Naive thymus-derived CD4-positive, alpha-beta T cell (primary cell): ENCODE data around the gene ADGRL2. TPM values are rescaled to one million over a fixed set of nuclear protein-coding genes. Genes with fewer than 3 reads are reported as not detected.

Experiments used
- ATAC-seq: fragments of 150-1000 bp; cut with Tn5 transposase; 2 replicates; pipeline ENCODE4 v1.10.0; 2021; ENCODE audit warnings: mild to moderate bottlenecking, moderate library complexity
- CTCF ChIA-PET: fragments of 350-600 bp; sonication (Branson Sonifier 250); formaldehyde crosslinking; loops from one replicate; lab custom pipeline; 2021; ENCODE audit warnings: antibody characterized with exemption; lab: Charles Lee
- POLR2A ChIA-PET: fragments of 350-600 bp; sonication (Branson Sonifier 250); formaldehyde crosslinking; loops from one replicate; lab custom pipeline; 2021; ENCODE audit warnings: antibody characterized with exemption, inconsistent platforms; lab: Charles Lee
- DNase-seq, 9 donors: peaks; one replicate each; pipeline versions ENCODE4 v3.0.0 to v3.0.0-alpha.2; 2020 to 2022; ENCODE audit warnings: mixed read lengths in 1 of 9
- H3K27ac ChIP-seq: one replicate; pipeline ENCODE4 v1.7.0; 2013; ENCODE audit warnings: mild to moderate bottlenecking, low read depth, low read length, moderate library complexity
- H3K27me3 ChIP-seq, 2 donors: one replicate each; pipeline ENCODE4 v1.7.0; 2013; ENCODE audit warnings: low read length in 2 of 2, mild to moderate bottlenecking in 2 of 2, moderate library complexity in 2 of 2; ENCODE audit not compliant: control insufficient read depth in 2 of 2, insufficient read depth in 2 of 2
- H3K36me3 ChIP-seq, 3 experiments: 1 replicate in 2 of 3; 2 replicates in 1 of 3; pipeline ENCODE4 v1.7.0; 2013; ENCODE audit warnings: low read length in 3 of 3, mild to moderate bottlenecking in 3 of 3, moderate library complexity in 1 of 3; ENCODE audit not compliant: insufficient read depth in 3 of 3, control insufficient read depth in 2 of 3
- H3K4me1 ChIP-seq, 2 donors: one replicate each; pipeline ENCODE4 v1.7.0; 2013; ENCODE audit warnings: low read length in 2 of 2, mild to moderate bottlenecking in 2 of 2, moderate library complexity in 1 of 2; ENCODE audit not compliant: control insufficient read depth in 2 of 2, insufficient read depth in 2 of 2
- H3K4me3 ChIP-seq: 2 replicates; pipeline ENCODE4 v1.7.0; 2013; ENCODE audit warnings: mild to moderate bottlenecking, low read length
- H3K9me3 ChIP-seq, 3 experiments: 1 replicate in 2 of 3; 2 replicates in 1 of 3; pipeline ENCODE4 v1.7.0; 2013; ENCODE audit warnings: low read length in 3 of 3; ENCODE audit not compliant: control insufficient read depth in 2 of 3
- H3K27ac Mint-ChIP-seq, 9 donors: one replicate each; pipeline ENCODE4 v1.8.0; 2020 to 2022; ENCODE audit warnings: mixed read lengths in 9 of 9, mild to moderate bottlenecking in 8 of 9, moderate library complexity in 5 of 9, inconsistent platforms in 2 of 9
- H3K27me3 Mint-ChIP-seq, 5 donors: one replicate each; pipeline ENCODE4 v1.8.0; 2021 to 2022; ENCODE audit warnings: mixed read lengths in 5 of 5, mild to moderate bottlenecking in 1 of 5
- H3K36me3 Mint-ChIP-seq, 5 donors: one replicate each; pipeline ENCODE4 v1.8.0; 2020 to 2022; ENCODE audit warnings: mixed read lengths in 5 of 5, mild to moderate bottlenecking in 3 of 5, inconsistent platforms in 1 of 5
- H3K4me1 Mint-ChIP-seq, 7 donors: one replicate each; pipeline ENCODE4 v1.8.0; 2020 to 2022; ENCODE audit warnings: mixed read lengths in 7 of 7, mild to moderate bottlenecking in 3 of 7, inconsistent platforms in 1 of 7
- H3K4me3 Mint-ChIP-seq, 10 donors: one replicate each; pipeline ENCODE4 v1.8.0; 2020 to 2022; ENCODE audit warnings: mild to moderate bottlenecking in 10 of 10, mixed read lengths in 10 of 10, moderate library complexity in 6 of 10, inconsistent platforms in 2 of 10
- H3K9me3 Mint-ChIP-seq, 11 donors: one replicate each; pipeline ENCODE4 v1.8.0; 2020 to 2022; ENCODE audit warnings: mixed read lengths in 11 of 11, mild to moderate bottlenecking in 4 of 11, inconsistent platforms in 1 of 11, moderate library complexity in 1 of 11
- intact Hi-C, 2 donors: fragments of 100-400 bp; cut with micrococcal nuclease; formaldehyde crosslinking; loops; one replicate each; pipeline ENCODE4 v1.15.1; 2023
- polyA plus RNA-seq, 2 donors: library from polyadenylated mRNA; unstranded; fragments of 300-500 nt; fragmentation: Illumina TruSeq; gene quantifications; one replicate each; pipeline ENCODE4 v1.2.3, GENCODE V29; 2021
- total RNA-seq, 6 experiments: library from RNA in 5 of 6; stranded (reverse) in 5 of 6; gene quantifications; 1 replicate in 5 of 6; 2 replicates in 1 of 6; pipeline ENCODE4 v1.2.3 and lab custom pipeline; 2021 to 2026

Gene ADGRL2
- total RNA-seq = not detected
- not detected for polyA plus RNA-seq
- total RNA-seq (lab: John Stamatoyannopoulos, UW) = 0.94 reads per million

DNA sequence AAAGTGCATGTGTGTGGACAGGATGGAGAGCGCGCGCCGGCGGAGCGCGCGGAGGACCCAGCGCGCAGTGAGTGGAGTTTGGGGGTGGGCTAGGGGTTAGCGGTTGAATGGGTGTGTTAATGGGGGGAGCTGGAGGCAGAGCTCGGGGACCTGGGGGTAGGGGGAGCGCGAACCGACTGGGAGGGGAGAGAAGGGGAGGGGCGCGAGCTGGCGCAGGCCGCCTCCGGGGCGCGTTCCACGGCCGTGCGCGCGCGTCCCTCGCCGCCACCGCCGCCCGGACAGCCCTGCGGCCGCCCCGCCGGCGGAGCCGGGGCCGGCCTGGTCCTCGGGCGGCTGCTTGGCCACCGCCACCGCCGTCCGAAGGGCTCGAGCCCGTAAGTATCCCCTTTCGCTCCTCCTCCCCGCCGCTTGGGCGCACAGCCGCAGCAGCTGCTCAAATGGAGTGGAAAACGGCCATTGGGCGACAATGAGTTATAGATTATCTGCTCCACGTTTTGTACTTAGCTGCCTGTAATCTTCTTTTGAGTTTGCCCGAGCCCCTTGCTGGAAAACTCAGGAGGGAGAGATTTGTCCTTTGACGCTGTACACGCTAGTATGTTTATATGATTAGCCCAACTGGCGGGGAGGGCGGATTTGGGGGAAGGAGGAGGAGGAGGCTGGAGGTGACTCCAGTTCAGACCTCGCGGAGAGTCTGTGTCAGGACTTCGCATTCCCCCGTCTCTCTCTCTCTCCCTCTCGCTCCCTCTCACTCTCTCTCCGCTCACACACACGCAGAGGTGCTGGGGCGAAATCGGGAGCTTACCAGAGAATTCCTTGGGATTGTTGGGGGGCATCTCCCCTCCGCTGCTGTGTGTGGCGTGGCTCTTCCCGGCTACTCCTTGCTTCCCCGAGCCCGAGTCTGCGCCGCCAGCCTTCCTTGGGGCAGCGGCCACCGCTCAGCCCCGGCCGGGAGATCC, at the start of gene ADGRL2:
Gene ADGRL2 (plus strand): TSS at position 240 of the 956 bp plus-strand sequence. CDS start 36,051 bp downstream, outside the sequence.
- DNase-seq = peak in 2 of 9 donors; percentile 3 to 9
- intact Hi-C loops = no loop called here
- Histone ChIP-seq H3K36me3 (no peaks in the 10 kb centered on the region), H3K4me1 (no peaks in the 10 kb centered on the region), H3K27me3 (no peaks in the 10 kb centered on the region), H3K9me3 (no peaks in the 10 kb centered on the region), H3K4me3 (no peak within 1 kb of the TSS), H3K27ac (no peak within 1 kb of the TSS)
- ATAC-seq = no peak
- ChIA-PET CTCF (no interaction called here), POLR2A (no interaction called here)
- H3K36me3 Mint-ChIP-seq = peaks cover 0 to 5% (median 0%) of the 10 kb centered on the region in 5 donors
- H3K4me1 Mint-ChIP-seq = peaks cover 0 to 18% (median 6%) of the 10 kb centered on the region in 7 donors
- H3K9me3 Mint-ChIP-seq = peaks cover 0 to 7% (median 0%) of the 10 kb centered on the region in 11 donors
- H3K4me3 Mint-ChIP-seq = peak within 1 kb of the TSS in 6 of 10 donors; percentile 16 to 59 (median 39)
- no peak within 1 kb of the TSS for H3K27ac Mint-ChIP-seq
- peaks cover 47 to 62% (median 49%) of the 10 kb centered on the region in 5 donors for H3K27me3 Mint-ChIP-seq

DNA sequence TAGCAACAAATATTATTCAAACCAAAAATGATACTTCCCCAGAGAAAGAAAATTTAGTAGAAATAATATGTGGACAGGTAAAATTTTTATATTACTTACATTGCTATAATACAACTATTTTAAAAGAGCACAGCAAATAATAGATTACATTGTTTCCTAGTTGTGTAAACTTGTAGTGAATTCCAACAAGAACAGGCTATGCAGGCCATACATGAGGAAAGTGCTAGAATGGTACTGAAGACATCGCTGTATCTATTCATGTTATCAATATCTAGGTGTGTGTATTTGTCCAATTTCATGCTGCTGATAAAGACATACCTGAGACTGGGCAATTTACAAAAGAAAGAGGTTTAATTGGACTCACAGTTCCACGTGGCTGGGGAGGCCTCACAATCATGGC, 47.9 kb upstream of the ADGRL2 start:
- DNase-seq (no peak), ATAC-seq (no peak)
- H3K9me3 Mint-ChIP-seq = peaks cover 0 to 8% (median 0%) of the 10 kb centered on the region in 11 donors
- H3K27me3 ChIP-seq = no peaks in the 10 kb centered on the region
- H3K27ac Mint-ChIP-seq = no peak overlapping the region
- ChIA-PET POLR2A (no interaction called here), CTCF (no interaction called here)
- no peak overlapping the region for H3K4me3 ChIP-seq
- intact Hi-C loops = no loop called here
- H3K27me3 Mint-ChIP-seq = no peaks in the 10 kb centered on the region
- no peaks in the 10 kb centered on the region for H3K36me3 ChIP-seq
- H3K4me1 ChIP-seq = no peaks in the 10 kb centered on the region
- no peak overlapping the region for H3K27ac ChIP-seq
- H3K4me1 Mint-ChIP-seq = no peaks in the 10 kb centered on the region
- H3K4me3 Mint-ChIP-seq = no peak overlapping the region
- no peaks in the 10 kb centered on the region for H3K9me3 ChIP-seq
- H3K36me3 Mint-ChIP-seq = no peaks in the 10 kb centered on the region

GRCh38 chr1:81754424-81754823, 46.3 kb upstream of the ADGRL2 start:
- H3K27ac Mint-ChIP-seq = no peak overlapping the region
- no peak overlapping the region for H3K27ac ChIP-seq
- no peak overlapping the region for H3K4me3 Mint-ChIP-seq
- no peaks in the 10 kb centered on the region for H3K36me3 Mint-ChIP-seq
- no peaks in the 10 kb centered on the region for H3K9me3 ChIP-seq
- H3K4me3 ChIP-seq = no peak overlapping the region
- peaks cover 0 to 8% (median 0%) of the 10 kb centered on the region in 11 donors for H3K9me3 Mint-ChIP-seq
- CTCF ChIA-PET = no interaction called here
- no peaks in the 10 kb centered on the region for H3K27me3 Mint-ChIP-seq
- H3K4me1 ChIP-seq = no peaks in the 10 kb centered on the region
- H3K36me3 ChIP-seq = no peaks in the 10 kb centered on the region
- no peaks in the 10 kb centered on the region for H3K27me3 ChIP-seq
- POLR2A ChIA-PET = no interaction called here
- DNase-seq = no peak
- ATAC-seq = no peak
- H3K4me1 Mint-ChIP-seq = no peaks in the 10 kb centered on the region
- intact Hi-C loops = no loop called here

DNA sequence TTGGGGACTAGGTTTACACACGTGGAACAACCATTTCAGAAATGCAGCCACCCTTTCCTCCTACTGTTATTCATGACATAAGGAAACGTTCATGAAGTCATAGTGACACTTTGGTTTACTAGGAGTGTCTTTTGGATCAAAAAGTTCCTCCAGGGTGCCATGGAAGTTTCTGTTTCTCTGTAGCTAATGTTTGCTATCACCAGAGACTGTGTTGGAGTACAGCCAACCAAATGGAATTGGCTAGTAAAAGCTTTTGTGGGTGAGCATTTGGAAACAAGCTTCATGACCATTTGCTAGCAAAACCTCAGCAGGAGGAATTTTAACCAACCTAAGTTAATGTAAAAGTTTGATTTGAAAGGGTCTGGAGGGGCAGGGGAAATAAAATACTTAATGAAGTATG, 43.9 kb upstream of the ADGRL2 start:
- Histone ChIP-seq H3K9me3 (no peaks in the 10 kb centered on the region), H3K4me1 (no peaks in the 10 kb centered on the region), H3K4me3 (no peak overlapping the region), H3K27me3 (no peaks in the 10 kb centered on the region), H3K36me3 (no peaks in the 10 kb centered on the region), H3K27ac (no peak overlapping the region)
- no peak for DNase-seq
- no peak overlapping the region for H3K27ac Mint-ChIP-seq
- intact Hi-C loops = no loop called here
- H3K4me3 Mint-ChIP-seq = no peak overlapping the region
- peaks cover 0 to 5% (median 0%) of the 10 kb centered on the region in 11 donors for H3K9me3 Mint-ChIP-seq
- ChIA-PET CTCF (no interaction called here), POLR2A (interaction anchor here (0.7 kb wide), 1 partner anchor 12 kb away, joined by 3 read pairs; no protein-coding TSS in a partner anchor)
- no peaks in the 10 kb centered on the region for H3K4me1 Mint-ChIP-seq
- no peaks in the 10 kb centered on the region for H3K36me3 Mint-ChIP-seq
- no peak for ATAC-seq
- H3K27me3 Mint-ChIP-seq = no peaks in the 10 kb centered on the region

DNA sequence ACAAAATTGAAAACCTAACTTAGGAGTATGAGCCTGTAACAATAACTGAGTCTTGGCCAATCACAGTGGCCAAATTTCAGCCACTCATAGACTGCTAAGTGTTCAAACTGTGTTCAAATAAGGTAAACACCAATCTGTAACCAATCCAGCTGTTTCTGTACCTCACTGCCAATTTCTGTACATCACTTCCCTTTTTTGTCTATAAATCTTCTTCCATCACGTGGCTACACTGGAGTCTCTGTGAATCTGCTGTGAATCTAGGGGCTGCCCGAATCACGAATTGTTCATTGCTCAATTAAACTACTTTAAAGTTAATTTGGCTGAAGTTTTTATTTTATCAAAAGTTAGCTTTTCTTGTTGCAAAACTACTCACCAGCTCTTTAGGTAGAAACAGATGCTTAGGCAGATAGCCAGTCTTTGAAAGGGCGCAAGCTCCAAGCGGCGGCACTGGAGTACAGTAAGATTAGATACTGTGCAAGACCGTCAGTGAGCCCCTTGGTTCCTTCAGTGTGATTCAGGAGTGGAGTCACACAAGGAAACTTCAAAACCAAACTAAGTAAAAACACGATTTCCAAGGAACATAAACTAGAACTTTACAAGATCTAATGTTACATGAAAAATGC, 43.2 kb upstream of the ADGRL2 start:
- Mint-ChIP-seq H3K4me1 (no peaks in the 10 kb centered on the region), H3K4me3 (no peak overlapping the region), H3K27ac (no peak overlapping the region), H3K9me3 (peaks cover 0 to 5% (median 0%) of the 10 kb centered on the region in 11 donors), H3K36me3 (no peaks in the 10 kb centered on the region), H3K27me3 (no peaks in the 10 kb centered on the region)
- Histone ChIP-seq H3K9me3 (no peaks in the 10 kb centered on the region), H3K27me3 (no peaks in the 10 kb centered on the region), H3K27ac (no peak overlapping the region), H3K4me1 (no peaks in the 10 kb centered on the region), H3K36me3 (no peaks in the 10 kb centered on the region), H3K4me3 (no peak overlapping the region)
- ATAC-seq (no peak), DNase-seq (no peak)
- ChIA-PET POLR2A (no interaction called here), CTCF (no interaction called here)
- intact Hi-C loops = no loop called here

GRCh38 chr1:81758181-81758580, 42.6 kb upstream of the ADGRL2 start:
- H3K4me3 Mint-ChIP-seq = no peak overlapping the region
- no peaks in the 10 kb centered on the region for H3K27me3 Mint-ChIP-seq
- no peaks in the 10 kb centered on the region for H3K36me3 ChIP-seq
- H3K4me1 ChIP-seq = no peaks in the 10 kb centered on the region
- ATAC-seq = no peak
- H3K36me3 Mint-ChIP-seq = no peaks in the 10 kb centered on the region
- H3K27ac ChIP-seq = no peak overlapping the region
- H3K9me3 ChIP-seq = no peaks in the 10 kb centered on the region
- intact Hi-C loops = no loop called here
- no peak overlapping the region for H3K27ac Mint-ChIP-seq
- ChIA-PET POLR2A (no interaction called here), CTCF (no interaction called here)
- no peaks in the 10 kb centered on the region for H3K27me3 ChIP-seq
- no peak for DNase-seq
- peaks cover 0 to 4% (median 0%) of the 10 kb centered on the region in 11 donors for H3K9me3 Mint-ChIP-seq
- H3K4me1 Mint-ChIP-seq = no peaks in the 10 kb centered on the region
- H3K4me3 ChIP-seq = no peak overlapping the region
